NCI-H226 (cell line): ENCODE results near the gene NPNT.

ENCODE experiments used
- DNase-seq: peaks from one replicate; pipeline ENCODE4 v3.0.0-alpha.2; 2015

The NPNT gene

GRCh38 chr4:105917171-105917685 is 22.0 kb downstream of the NPNT start:
- no peak for DNase-seq

GRCh38 chr4:105921301-105921700 is 26.0 kb downstream of the NPNT start:
- no peak for DNase-seq

- no peak for DNase-seq
Observed at GRCh38 chr4:105923497-105924238, 28.4 kb downstream of the NPNT start.

- DNase-seq: no peak
Observed at GRCh38 chr4:105924341-105924740, 29.1 kb downstream of the NPNT start.

- DNase-seq: no peak
Observed at GRCh38 chr4:105930698-105931097, 35.4 kb downstream of the NPNT start.

- DNase-seq: no peak
Observed at GRCh38 chr4:105933083-105933482, 37.8 kb downstream of the NPNT start.

- no peak for DNase-seq
Observed at GRCh38 chr4:105934386-105934785, 39.1 kb downstream of the NPNT start.

GRCh38 chr4:105936901-105937300 is 41.6 kb downstream of the NPNT start:
- DNase-seq: no peak

- no peak for DNase-seq
Observed at GRCh38 chr4:105937759-105938158, 42.5 kb downstream of the NPNT start.

GRCh38 chr4:105943234-105943633 is 48.0 kb downstream of the NPNT start:
- no peak for DNase-seq

- peak; percentile 83 for DNase-seq
Observed at GRCh38 chr4:105944540-105944939, 49.3 kb downstream of the NPNT start.

GRCh38 chr4:105946771-105947170 is 51.5 kb downstream of the NPNT start:
- no peak for DNase-seq

GRCh38 chr4:105950701-105951100 is 55.4 kb downstream of the NPNT start:
- no peak for DNase-seq

- peak; percentile 36 for DNase-seq
Observed at GRCh38 chr4:105951198-105951597, 55.9 kb downstream of the NPNT start.

- DNase-seq: no peak
Observed at GRCh38 chr4:105952591-105952990, 57.3 kb downstream of the NPNT start.

GRCh38 chr4:105956569-105956968 is 61.3 kb downstream of the NPNT start:
- no peak for DNase-seq

GRCh38 chr4:105957680-105958079 is 62.4 kb downstream of the NPNT start:
- no peak for DNase-seq

GRCh38 chr4:105963461-105964400 is 68.5 kb downstream of the NPNT start:
- peak; percentile 21 for DNase-seq

- DNase-seq: no peak
Observed at GRCh38 chr4:105965183-105965800, 70.0 kb downstream of the NPNT start.

- DNase-seq: peak; percentile 78
Observed at GRCh38 chr4:105966051-105966450, 70.8 kb downstream of the NPNT start.

GRCh38 chr4:105967058-105967658 is 71.9 kb downstream of the NPNT start:
- no peak for DNase-seq

- no peak for DNase-seq
Observed at GRCh38 chr4:105969575-105969974, 74.3 kb downstream of the NPNT start.

GRCh38 chr4:105970371-105970770 is 75.1 kb downstream of the NPNT start:
- DNase-seq: no peak
